Neural progenitor cell (in vitro differentiated cells): Measurements from ENCODE around the gene PNPLA6.

Experiments
- EZH2 ChIP-seq: fragments of 200-600 bp; sonication (generic); IDR thresholded peaks from 2 replicates; pipeline ENCODE4 v1.6.1; 2017; ENCODE audit warnings: antibody characterized with exemption, mild to moderate bottlenecking, moderate library complexity
- EZH2phosphoT487 ChIP-seq: fragments of 200-600 bp; sonication (generic); IDR thresholded peaks from 2 replicates; pipeline ENCODE4 v1.6.1; 2017; ENCODE audit warnings: antibody characterized with exemption
- TF ChIP-seq, protein P1 (sequence below): fragments of 200-600 bp; sonication (generic); IDR thresholded peaks from 2 replicates; pipeline ENCODE4 v1.5.1; 2017; ENCODE audit warnings: antibody characterized with exemption, mild to moderate bottlenecking

GRCh38 chr19:7545300-7545699 lies 9.8 kb downstream of the PNPLA6 start:
- no peak for TF ChIP-seq EZH2phosphoT487
- TF ChIP-seq, protein P1, sequence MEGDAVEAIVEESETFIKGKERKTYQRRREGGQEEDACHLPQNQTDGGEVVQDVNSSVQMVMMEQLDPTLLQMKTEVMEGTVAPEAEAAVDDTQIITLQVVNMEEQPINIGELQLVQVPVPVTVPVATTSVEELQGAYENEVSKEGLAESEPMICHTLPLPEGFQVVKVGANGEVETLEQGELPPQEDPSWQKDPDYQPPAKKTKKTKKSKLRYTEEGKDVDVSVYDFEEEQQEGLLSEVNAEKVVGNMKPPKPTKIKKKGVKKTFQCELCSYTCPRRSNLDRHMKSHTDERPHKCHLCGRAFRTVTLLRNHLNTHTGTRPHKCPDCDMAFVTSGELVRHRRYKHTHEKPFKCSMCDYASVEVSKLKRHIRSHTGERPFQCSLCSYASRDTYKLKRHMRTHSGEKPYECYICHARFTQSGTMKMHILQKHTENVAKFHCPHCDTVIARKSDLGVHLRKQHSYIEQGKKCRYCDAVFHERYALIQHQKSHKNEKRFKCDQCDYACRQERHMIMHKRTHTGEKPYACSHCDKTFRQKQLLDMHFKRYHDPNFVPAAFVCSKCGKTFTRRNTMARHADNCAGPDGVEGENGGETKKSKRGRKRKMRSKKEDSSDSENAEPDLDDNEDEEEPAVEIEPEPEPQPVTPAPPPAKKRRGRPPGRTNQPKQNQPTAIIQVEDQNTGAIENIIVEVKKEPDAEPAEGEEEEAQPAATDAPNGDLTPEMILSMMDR = no peak
- TF ChIP-seq EZH2 = no peak
